NCI-H345 treated with DMSO at 0.1 percent for 48 hours (cell line): Measurements from ENCODE around the gene CLDN4.
"Not testable (repeated sequence)": the region's sequence is repeated elsewhere in the genome, so short reads cannot be mapped to it uniquely, and the experiment has no call there.

Experiments
- DNase-seq: peaks from one replicate; lab custom pipeline; 2025; ENCODE audit not compliant: unreplicated experiment; lab: John Stamatoyannopoulos, UW

CLDN4 gene

GRCh38 chr7:73842067-73842976 is 11.5 kb downstream of the CLDN4 start, which contains the start of gene METTL27:
TSS of gene METTL27 (minus strand) at chr7:73842516. CDS start at chr7:73842140, 376 bp downstream.
- peak; percentile 91 for DNase-seq

- no peak for DNase-seq
Observed at GRCh38 chr7:73844131-73844547, 13.3 kb downstream of the CLDN4 start.

GRCh38 chr7:73844848-73845460 is 14.2 kb downstream of the CLDN4 start:
- DNase-seq: no peak

- DNase-seq: not testable (repeated sequence)
Observed at GRCh38 chr7:73845701-73846195, 15.0 kb downstream of the CLDN4 start.

GRCh38 chr7:73847941-73848723 is 17.3 kb downstream of the CLDN4 start:
- no peak for DNase-seq

GRCh38 chr7:73850781-73851207 is 20.0 kb downstream of the CLDN4 start:
- no peak for DNase-seq

GRCh38 chr7:73851410-73852338 is 20.9 kb downstream of the CLDN4 start:
- no peak for DNase-seq

- DNase-seq: no peak
Observed at GRCh38 chr7:73852500-73852899, 21.7 kb downstream of the CLDN4 start.

- no peak for DNase-seq
Observed at GRCh38 chr7:73856941-73857340, 26.1 kb downstream of the CLDN4 start.

GRCh38 chr7:73858807-73859206 is 28.0 kb downstream of the CLDN4 start:
- no peak for DNase-seq

GRCh38 chr7:73860859-73861258 is 30.1 kb downstream of the CLDN4 start, which contains the start of gene TMEM270:
TSS of gene TMEM270 (plus strand) at chr7:73861159. CDS start at chr7:73861195, 36 bp downstream.
- no peak for DNase-seq

- DNase-seq: no peak
Observed at GRCh38 chr7:73861305-73861704, 30.5 kb downstream of the CLDN4 start.

- no peak for DNase-seq
Observed at GRCh38 chr7:73864981-73865711, 34.4 kb downstream of the CLDN4 start.

- no peak for DNase-seq
Observed at GRCh38 chr7:73865738-73866445, 35.1 kb downstream of the CLDN4 start.

GRCh38 chr7:73866446-73866767 is 35.6 kb downstream of the CLDN4 start:
- DNase-seq: no peak

GRCh38 chr7:73869011-73869798 is 38.4 kb downstream of the CLDN4 start:
- no peak for DNase-seq

- no peak for DNase-seq
Observed at GRCh38 chr7:73870041-73870492, 39.3 kb downstream of the CLDN4 start.
